RKO (cell line): ENCODE measurements around the gene ALDH3B2.
"Not testable (repeated sequence)": the region's sequence is repeated elsewhere in the genome, so short reads cannot be mapped to it uniquely, and the experiment has no call there.

Experiments used
- DNase-seq: peaks from one replicate; pipeline ENCODE4 v3.0.0-alpha.2; 2016; ENCODE audit warnings: low spot score

ALDH3B2 gene

GRCh38 chr11:67642173-67643120 lies 32.0 kb downstream of the ALDH3B2 start:
- DNase-seq: no peak

GRCh38 chr11:67641338-67642172 lies 32.9 kb downstream of the ALDH3B2 start:
- DNase-seq: no peak

- DNase-seq: no peak
These were observed 33.6 kb downstream of the ALDH3B2 start for GRCh38 chr11:67640758-67641337.

GRCh38 chr11:67640021-67640757 lies 34.2 kb downstream of the ALDH3B2 start:
- DNase-seq: peak; percentile 37

GRCh38 chr11:67639438-67639859 lies 35.0 kb downstream of the ALDH3B2 start, which contains the start of gene TBX10:
Gene TBX10 (minus strand): TSS chr11:67639763. CDS start chr11:67639472, 291 bp downstream.
- DNase-seq: no peak

GRCh38 chr11:67638535-67639437 lies 35.6 kb downstream of the ALDH3B2 start:
- DNase-seq: no peak

- not testable (repeated sequence) for DNase-seq
These were observed 37.0 kb downstream of the ALDH3B2 start for GRCh38 chr11:67637441-67637840.

- no peak for DNase-seq
These were observed 37.5 kb downstream of the ALDH3B2 start for GRCh38 chr11:67636962-67637361.

GRCh38 chr11:67635231-67635521 lies 39.2 kb downstream of the ALDH3B2 start:
- DNase-seq: no peak

- no peak for DNase-seq
These were observed 39.8 kb downstream of the ALDH3B2 start for GRCh38 chr11:67634366-67635230.

- DNase-seq: no peak
These were observed 40.6 kb downstream of the ALDH3B2 start for GRCh38 chr11:67633758-67634365.

- no peak for DNase-seq
These were observed 41.3 kb downstream of the ALDH3B2 start for GRCh38 chr11:67632982-67633755.

GRCh38 chr11:67632175-67632981 lies 42.0 kb downstream of the ALDH3B2 start:
- no peak for DNase-seq

GRCh38 chr11:67631853-67632174 lies 42.6 kb downstream of the ALDH3B2 start:
- no peak for DNase-seq

- no peak for DNase-seq
These were observed 43.0 kb downstream of the ALDH3B2 start for GRCh38 chr11:67631411-67631810.

- no peak for DNase-seq
These were observed 43.5 kb downstream of the ALDH3B2 start for GRCh38 chr11:67630943-67631331.

- DNase-seq: peak; percentile 98
These were observed 44.0 kb downstream of the ALDH3B2 start for GRCh38 chr11:67630228-67630942.
